GM21381 (cell line): ENCODE measurements around the gene CUL9.
"Not testable (repeated sequence)": the region's sequence is repeated elsewhere in the genome, so short reads cannot be mapped to it uniquely, and the experiment has no call there.

ENCODE experiments used
- ATAC-seq: cut with Tn5 transposase; IDR thresholded peaks from one replicate; pipeline ENCODE4 v1.9.1; 2021; ENCODE audit warnings: mild to moderate bottlenecking, moderate library complexity; ENCODE audit not compliant: unreplicated experiment

CUL9 gene

DNA sequence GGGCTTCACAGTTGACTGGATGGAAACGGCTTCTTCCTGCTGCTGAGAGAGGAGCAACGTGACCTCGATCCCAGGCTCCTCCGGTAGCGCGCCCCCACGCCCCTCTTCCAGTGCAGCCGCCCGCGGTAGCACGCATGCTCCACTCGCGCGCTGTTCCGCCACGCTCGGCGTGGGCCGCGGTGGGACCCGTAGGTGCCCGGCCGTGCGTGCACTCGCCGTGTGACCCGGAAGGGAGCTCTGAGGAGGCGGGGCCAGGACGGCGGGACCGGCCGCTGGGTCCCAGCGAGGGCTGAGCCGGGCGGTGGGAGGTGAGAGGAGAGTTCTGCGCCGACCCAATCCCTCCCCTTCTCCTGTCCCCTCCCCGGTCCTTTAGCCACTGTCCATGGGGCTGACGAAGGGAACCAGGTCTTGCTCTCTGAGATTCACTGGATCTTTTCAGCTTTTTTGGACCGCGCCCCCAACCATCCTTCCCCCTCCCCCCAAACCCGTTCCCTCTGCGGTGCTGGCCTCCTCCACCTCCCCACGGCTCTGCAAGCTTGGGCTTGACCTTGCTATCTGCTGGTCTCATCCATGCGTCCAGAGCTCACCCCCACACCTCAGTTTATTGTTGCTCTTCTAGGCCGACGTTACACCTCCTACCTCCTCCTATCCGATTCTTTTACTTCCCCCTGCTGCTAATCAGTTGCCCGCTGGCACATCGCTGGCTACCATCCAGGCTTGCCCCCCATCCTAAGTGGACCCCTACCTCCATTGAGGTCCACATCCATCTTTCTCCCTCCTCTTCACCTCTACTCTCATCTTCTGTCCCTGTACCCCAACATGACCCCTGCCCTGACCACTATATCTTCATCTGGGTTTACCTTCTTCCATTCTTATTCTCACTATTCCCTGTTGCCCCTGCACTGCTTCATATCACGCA, at the start of gene CUL9:
CUL9 (plus strand) TSS at position 255 of the 919 bp plus-strand sequence. CDS start 2,115 bp downstream, outside the sequence.
- ATAC-seq: peak; percentile 93

DNA sequence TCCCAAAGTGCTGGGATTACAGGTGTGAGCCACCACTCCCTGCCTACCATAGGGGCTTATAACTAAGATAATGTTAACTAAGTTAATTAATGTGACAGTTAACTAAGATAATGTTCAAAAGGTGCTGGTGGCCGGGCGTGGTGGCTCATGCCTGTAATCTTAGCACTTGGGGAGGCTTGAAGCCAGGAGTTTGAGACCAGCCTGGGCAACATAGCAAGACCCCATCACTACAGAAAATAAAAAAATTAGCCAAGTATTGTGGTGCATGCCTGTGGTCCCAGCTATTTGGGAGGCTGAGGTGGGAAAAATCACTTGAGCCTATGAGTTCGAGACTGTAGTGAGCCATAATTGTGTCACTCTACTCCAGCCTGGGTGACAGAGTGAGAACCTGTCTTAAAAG, 43.7 kb upstream of the CUL9 start:
- no peak for ATAC-seq

DNA sequence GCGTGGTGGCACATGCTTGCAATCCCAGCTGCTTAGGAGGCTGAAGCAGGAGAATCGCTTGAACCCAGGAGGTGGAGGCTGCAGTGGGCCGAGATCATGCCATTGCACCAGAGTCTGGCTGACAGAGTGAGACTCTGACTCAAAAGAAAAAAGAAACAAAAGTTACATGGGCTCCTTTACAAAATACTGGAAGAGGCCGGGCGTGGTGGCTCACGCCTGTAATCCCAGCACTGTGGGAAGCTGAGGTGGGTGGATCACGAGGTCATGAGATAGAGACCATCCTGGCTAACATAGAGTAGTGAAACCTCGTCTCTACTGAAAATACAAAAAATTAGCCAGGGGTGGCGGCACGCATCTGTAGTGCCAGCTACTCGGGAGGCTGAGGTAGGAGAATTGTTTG, 42.0 kb upstream of the CUL9 start:
- ATAC-seq: not testable (repeated sequence)

DNA sequence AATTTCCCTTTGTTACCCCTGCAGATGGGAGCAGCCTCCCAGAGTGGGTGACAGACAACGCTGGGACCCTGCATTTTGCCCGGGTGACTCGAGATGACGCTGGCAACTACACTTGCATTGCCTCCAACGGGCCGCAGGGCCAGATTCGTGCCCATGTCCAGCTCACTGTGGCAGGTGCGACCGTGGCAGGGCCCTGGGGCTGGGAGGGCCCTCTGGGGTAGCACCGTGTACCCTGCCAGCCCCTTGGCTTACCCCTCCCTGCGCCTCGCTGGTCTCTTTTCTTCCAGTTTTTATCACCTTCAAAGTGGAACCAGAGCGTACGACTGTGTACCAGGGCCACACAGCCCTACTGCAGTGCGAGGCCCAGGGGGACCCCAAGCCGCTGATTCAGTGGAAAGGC, 40.4 kb upstream of the CUL9 start:
- no peak for ATAC-seq

DNA sequence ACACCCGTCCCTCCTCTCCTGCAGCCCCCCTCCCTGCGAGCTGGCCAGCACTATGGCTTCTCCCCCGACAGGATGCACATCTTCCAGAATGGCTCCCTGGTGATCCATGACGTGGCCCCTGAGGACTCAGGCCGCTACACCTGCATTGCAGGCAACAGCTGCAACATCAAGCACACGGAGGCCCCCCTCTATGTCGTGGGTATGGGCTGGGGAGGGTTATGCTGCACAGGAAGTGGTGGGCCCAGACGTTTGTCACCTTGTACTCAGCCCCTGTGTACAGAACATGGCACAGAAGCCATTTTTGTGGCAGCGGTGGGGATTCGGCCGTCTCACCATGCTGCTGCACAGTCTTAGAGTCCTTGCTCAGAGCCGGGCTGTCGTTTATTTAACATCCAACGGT, 39.9 kb upstream of the CUL9 start:
- ATAC-seq: no peak

DNA sequence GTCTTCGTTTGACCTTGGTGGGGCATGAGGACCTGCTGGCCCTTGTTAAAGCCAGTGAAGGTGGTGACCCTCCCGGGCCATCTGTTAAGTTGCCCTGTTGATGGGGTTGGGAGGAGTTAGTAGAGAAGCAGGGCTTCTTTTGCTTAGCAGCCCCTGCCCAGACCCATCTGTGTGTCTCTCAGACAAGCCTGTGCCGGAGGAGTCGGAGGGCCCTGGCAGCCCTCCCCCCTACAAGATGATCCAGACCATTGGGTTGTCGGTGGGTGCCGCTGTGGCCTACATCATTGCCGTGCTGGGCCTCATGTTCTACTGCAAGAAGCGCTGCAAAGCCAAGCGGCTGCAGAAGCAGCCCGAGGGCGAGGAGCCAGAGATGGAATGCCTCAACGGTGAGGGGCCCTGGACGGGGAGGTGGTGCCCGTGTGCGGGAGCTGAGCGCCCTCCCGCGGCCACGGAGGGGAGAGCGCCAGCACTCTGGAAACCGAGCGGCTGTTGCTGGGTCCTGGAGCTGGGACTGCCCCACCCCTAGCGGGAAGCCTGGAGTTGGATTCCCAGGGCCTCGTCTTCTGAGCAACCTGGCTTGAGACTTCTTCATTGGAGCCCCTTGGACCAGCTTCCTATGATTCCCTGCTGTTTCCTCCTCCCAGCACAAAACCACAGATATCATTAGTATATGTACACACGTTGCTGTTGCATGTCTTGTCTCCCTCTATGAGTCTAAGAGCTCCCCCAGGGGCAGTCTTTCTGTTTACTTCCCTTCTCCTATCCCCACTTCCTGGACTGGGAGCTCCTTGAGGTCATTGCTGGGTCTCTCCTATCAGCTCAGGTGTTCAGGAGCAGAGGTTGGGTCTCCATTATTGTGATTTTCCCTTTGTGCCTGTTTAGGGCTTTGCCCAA, 38.5 kb upstream of the CUL9 start:
- peak; percentile 78 for ATAC-seq

- ATAC-seq: no peak
Observed at GRCh38 chr6:43144879-43145278, 37.1 kb upstream of the CUL9 start.

- no peak for ATAC-seq
Observed at GRCh38 chr6:43146261-43146660, 35.7 kb upstream of the CUL9 start.

- no peak for ATAC-seq
Observed at GRCh38 chr6:43146709-43147688, 35.0 kb upstream of the CUL9 start.

GRCh38 chr6:43147691-43148477, 34.1 kb upstream of the CUL9 start:
- no peak for ATAC-seq

GRCh38 chr6:43149265-43149664, 32.7 kb upstream of the CUL9 start:
- ATAC-seq: no peak

GRCh38 chr6:43150051-43150751, 31.8 kb upstream of the CUL9 start:
- ATAC-seq: no peak

DNA sequence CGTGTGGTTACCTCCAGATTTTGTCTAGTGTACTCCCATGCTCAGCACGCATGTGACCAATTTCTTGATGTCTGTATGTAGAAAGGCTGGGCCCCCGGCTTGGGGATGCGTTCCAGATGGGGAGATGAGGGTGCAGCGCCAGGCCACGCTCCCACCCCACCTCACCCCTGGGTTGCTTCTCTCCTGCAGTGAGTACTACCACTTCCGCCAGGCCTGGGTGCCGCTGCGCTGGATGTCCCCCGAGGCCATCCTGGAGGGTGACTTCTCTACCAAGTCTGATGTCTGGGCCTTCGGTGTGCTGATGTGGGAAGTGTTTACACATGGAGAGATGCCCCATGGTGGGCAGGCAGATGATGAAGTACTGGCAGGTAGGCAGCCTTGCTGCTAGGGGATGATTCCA, 22.4 kb upstream of the CUL9 start:
- no peak for ATAC-seq

- ATAC-seq: no peak
Observed at GRCh38 chr6:43163899-43164298, 18.1 kb upstream of the CUL9 start.

DNA sequence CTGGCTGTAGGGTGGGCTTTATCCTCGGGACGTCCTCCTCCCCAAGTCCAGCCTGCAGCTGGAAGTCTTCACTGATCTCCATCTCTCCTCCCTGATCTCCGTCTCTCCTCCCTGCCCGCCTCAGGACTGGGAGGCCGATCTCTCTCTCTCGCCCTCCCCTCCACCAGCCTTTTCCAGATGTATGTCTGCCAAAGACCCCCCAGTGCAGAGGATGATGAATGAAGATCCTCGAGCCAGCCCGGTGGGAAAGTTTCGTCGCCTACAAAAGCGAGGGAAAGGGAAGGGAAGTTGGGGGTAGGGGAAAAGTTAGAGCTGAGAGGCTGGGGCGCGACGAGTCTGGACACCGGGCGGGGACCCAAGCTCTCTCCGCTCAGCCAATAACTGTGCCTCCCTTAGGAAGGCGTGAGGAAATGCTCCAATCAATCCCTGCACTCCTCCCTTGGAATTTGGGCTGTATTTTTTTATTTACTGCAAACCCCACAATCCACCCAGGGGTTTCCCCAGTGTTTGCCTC, 11.5 kb upstream of the CUL9 start:
- ATAC-seq: no peak

GRCh38 chr6:43170931-43171706, 10.9 kb upstream of the CUL9 start, which contains the start of gene SRF:
SRF (plus strand) TSS chr6:43171269; CDS start chr6:43171657, 388 bp downstream.
- peak; percentile 48 for ATAC-seq

DNA sequence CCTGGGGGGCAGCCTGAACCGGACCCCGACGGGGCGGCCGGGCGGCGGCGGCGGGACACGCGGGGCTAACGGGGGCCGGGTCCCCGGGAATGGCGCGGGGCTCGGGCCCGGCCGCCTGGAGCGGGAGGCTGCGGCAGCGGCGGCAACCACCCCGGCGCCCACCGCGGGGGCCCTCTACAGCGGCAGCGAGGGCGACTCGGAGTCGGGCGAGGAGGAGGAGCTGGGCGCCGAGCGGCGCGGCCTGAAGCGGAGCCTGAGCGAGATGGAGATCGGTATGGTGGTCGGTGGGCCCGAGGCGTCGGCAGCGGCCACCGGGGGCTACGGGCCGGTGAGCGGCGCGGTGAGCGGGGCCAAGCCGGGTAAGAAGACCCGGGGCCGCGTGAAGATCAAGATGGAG, 10.3 kb upstream of the CUL9 start:
- no peak for ATAC-seq
